DND-41 (cell line): ENCODE measurements around the gene SDK2.

Experiments used
- ATAC-seq: fragments of 200-7000 bp; cut with Tn5 transposase; 3 replicates; pipeline ENCODE4 v1.9.1; 2021; ENCODE audit warnings: low read depth; ENCODE audit not compliant: insufficient read depth
- DNase-seq: peaks from one replicate; pipeline ENCODE4 v3.0.0-alpha.2; 2020
- H2AFZ ChIP-seq: 2 replicates; pipeline ENCODE4 v1.6.0; 2012; ENCODE audit warnings: low read depth, low read length
- H3K27ac ChIP-seq: 2 replicates; pipeline ENCODE4 v1.5.1; 2012; ENCODE audit warnings: low read length, inconsistent platforms
- H3K27me3 ChIP-seq: fragments of 200-600 bp; sonication (generic); 2 replicates; pipeline ENCODE4 v1.6.0; 2012; ENCODE audit warnings: low read length, mild to moderate bottlenecking, inconsistent platforms; ENCODE audit not compliant: insufficient read depth, poor library complexity
- H3K36me3 ChIP-seq: 2 replicates; pipeline ENCODE4 v1.5.1; 2012; ENCODE audit warnings: low read length, inconsistent platforms; ENCODE audit not compliant: insufficient read depth
- H3K4me1 ChIP-seq: 2 replicates; pipeline ENCODE4 v1.5.1; 2012; ENCODE audit warnings: mild to moderate bottlenecking, low read length; ENCODE audit not compliant: insufficient read depth
- H3K4me2 ChIP-seq: 2 replicates; pipeline ENCODE4 v1.6.0; 2012; ENCODE audit warnings: mild to moderate bottlenecking, moderate library complexity, low read length, inconsistent platforms; ENCODE audit not compliant: insufficient read depth
- H3K4me3 ChIP-seq, 2 experiments: fragments of 200-600 bp in 1 of 2; shearing (Covaris generic) in 1 of 2; 2 replicates each; pipeline ENCODE4 v1.5.1; 2012 to 2016; ENCODE audit warnings: inconsistent platforms in 2 of 2, low read length in 2 of 2, mild to moderate bottlenecking in 2 of 2, low read depth in 1 of 2, moderate library complexity in 1 of 2
- H3K79me2 ChIP-seq: 2 replicates; pipeline ENCODE4 v1.6.0; 2012; ENCODE audit warnings: low read length, inconsistent platforms; ENCODE audit not compliant: insufficient read depth
- H3K9ac ChIP-seq: 2 replicates; pipeline ENCODE4 v1.6.0; 2012; ENCODE audit warnings: low read depth, mild to moderate bottlenecking, inconsistent platforms, low read length, moderate library complexity
- H3K9me3 ChIP-seq: 2 replicates; pipeline ENCODE4 v1.5.1; 2012; ENCODE audit warnings: low read length, moderate library complexity, mild to moderate bottlenecking, inconsistent platforms; ENCODE audit not compliant: insufficient read depth, severe bottlenecking
- H4K20me1 ChIP-seq: 2 replicates; pipeline ENCODE4 v1.6.0; 2012; ENCODE audit warnings: low read length; ENCODE audit not compliant: insufficient read depth
- CTCF ChIP-seq: IDR thresholded peaks from 2 replicates; pipeline ENCODE4 v1.5.1; 2012; ENCODE audit warnings: borderline replicate concordance, low read length, moderate library complexity, mild to moderate bottlenecking; ENCODE audit not compliant: poor library complexity, severe bottlenecking; ENCODE audit errors: extremely low read depth
- EZH2 ChIP-seq: IDR thresholded peaks from 3 replicates; pipeline ENCODE4 v1.6.1; 2012; ENCODE audit warnings: borderline replicate concordance, low read depth, mild to moderate bottlenecking, moderate library complexity, low read length, inconsistent platforms; ENCODE audit not compliant: severe bottlenecking

Gene SDK2

DNA sequence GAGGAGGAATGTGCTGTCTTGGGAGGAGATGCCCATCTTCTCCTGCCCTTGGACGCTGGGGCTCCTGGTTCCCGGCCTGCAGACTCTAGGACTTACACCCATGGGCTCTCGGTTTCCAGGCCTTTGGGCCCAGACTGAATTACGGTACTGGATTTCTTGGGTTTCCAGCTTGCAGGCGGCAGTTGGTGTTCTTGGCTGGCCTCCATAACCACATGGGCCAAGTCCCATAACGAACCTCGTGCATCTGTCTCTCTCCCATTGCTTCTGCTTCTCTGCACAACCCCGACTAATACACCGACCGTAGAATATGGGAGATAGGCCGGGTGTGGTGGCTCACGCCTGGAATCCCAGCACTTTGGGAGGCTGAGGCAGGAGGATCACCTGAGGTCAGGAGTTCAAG, 162.6 kb downstream of the SDK2 start:
- no peak for TF ChIP-seq CTCF
- no peak for TF ChIP-seq EZH2
- Histone ChIP-seq H3K4me3 (no peak overlapping the region), H3K79me2 (no peaks in the 10 kb centered on the region), H4K20me1 (no peaks in the 10 kb centered on the region), H3K4me1 (no peaks in the 10 kb centered on the region; the same call in 1 of the 2 replicates), H3K27ac (no peak overlapping the region), H3K9ac (no peak overlapping the region), H3K27me3 (no peaks in the 10 kb centered on the region), H3K4me2 (no peak overlapping the region), H3K36me3 (no peaks in the 10 kb centered on the region; the same call in 1 of the 2 replicates), H2AFZ (no peak overlapping the region), H3K9me3 (peaks cover 14% of the 10 kb centered on the region)
- no peak for ATAC-seq
- no peak for DNase-seq

DNA sequence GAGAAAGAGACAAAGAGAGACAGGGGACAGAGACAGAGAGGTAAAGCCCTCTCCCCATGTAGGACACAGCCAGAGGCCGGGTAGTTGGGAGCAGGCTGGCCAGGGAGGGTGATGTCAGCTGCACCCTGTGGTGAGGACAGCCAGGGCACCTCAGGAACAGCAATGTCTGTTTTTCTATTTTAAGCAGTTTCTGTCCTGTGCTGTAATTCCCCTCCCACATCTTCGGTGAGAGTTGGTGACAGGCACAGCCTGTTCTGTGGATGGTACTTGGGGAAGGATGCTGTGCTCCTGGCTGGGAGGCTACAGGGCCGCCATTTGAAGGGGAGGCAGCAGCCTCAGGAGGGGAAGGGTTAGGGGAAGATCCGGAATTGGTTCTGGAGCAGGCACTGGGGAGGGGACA, 163.5 kb downstream of the SDK2 start:
- Histone ChIP-seq H3K36me3 (no peaks in the 10 kb centered on the region; the same call in 1 of the 2 replicates), H3K4me1 (no peaks in the 10 kb centered on the region), H3K27ac (no peak overlapping the region), H3K27me3 (no peaks in the 10 kb centered on the region), H3K9ac (no peak overlapping the region), H4K20me1 (no peaks in the 10 kb centered on the region), H3K4me2 (no peak overlapping the region), H3K4me3 (no peak overlapping the region), H2AFZ (no peak overlapping the region), H3K9me3 (peaks cover 11% of the 10 kb centered on the region), H3K79me2 (no peaks in the 10 kb centered on the region)
- TF ChIP-seq EZH2 (no peak), CTCF (no peak)
- DNase-seq (no peak), ATAC-seq (no peak)

GRCh38 chr17:73478768-73479424, 165.3 kb downstream of the SDK2 start:
- Histone ChIP-seq H3K27me3 (no peaks in the 10 kb centered on the region), H4K20me1 (no peaks in the 10 kb centered on the region), H3K27ac (no peak overlapping the region), H3K4me3 (no peak overlapping the region), H3K9me3 (no peaks in the 10 kb centered on the region), H3K4me2 (no peak overlapping the region), H3K79me2 (no peaks in the 10 kb centered on the region), H3K36me3 (no peaks in the 10 kb centered on the region), H2AFZ (no peak overlapping the region), H3K4me1 (no peaks in the 10 kb centered on the region), H3K9ac (no peak overlapping the region)
- ATAC-seq (no peak), DNase-seq (no peak)
- TF ChIP-seq CTCF (no peak), EZH2 (no peak)
